ENCODE results near the gene IGFBP7. TPM values are rescaled to one million over a fixed set of nuclear protein-coding genes. Genes with fewer than 3 reads are reported as not detected.

The IGFBP7 gene
- total and polyA plus RNA-seq, 4 donors = 60.5 to 216 (median 205) TPM

- Histone ChIP-seq H3K9ac (ENCODE audit: low read depth in 1 of 2, low read length in 2 of 2) (no peak overlapping the region), H3K27me3 (ENCODE audit: control insufficient read depth in 4 of 4, insufficient read depth in 4 of 4, low read length in 3 of 4) (no peaks in the 10 kb centered on the region), H3K9me3 (ENCODE audit: control insufficient read depth in 4 of 4, low read length in 3 of 4) (no peaks in the 10 kb centered on the region), H3K4me1 (ENCODE audit: control insufficient read depth in 4 of 4, insufficient read depth in 4 of 4, low read length in 3 of 4) (peaks cover 0 to 2% (median 0%) of the 10 kb centered on the region in 4 donors), H3K4me3 (ENCODE audit: low read depth in 1 of 3, low read length in 3 of 3) (no peak overlapping the region), H3K36me3 (ENCODE audit: control insufficient read depth in 4 of 4, insufficient read depth in 3 of 4, low read depth in 1 of 4, low read length in 3 of 4) (no peaks in the 10 kb centered on the region), H3K27ac (ENCODE audit: low read depth in 1 of 2, low read length in 2 of 2) (peak overlapping the region in 1 of 2 donors; percentile 20)
- TF ChIP-seq FOXA2 (IDR thresholded peaks at IDR 0.05) = no peak
- no peak for TF ChIP-seq JUND (IDR thresholded peaks at IDR 0.05)
- no peak for TF ChIP-seq RXRA (IDR thresholded peaks at IDR 0.05)
- TF ChIP-seq SP1 (IDR thresholded peaks at IDR 0.05) = no peak
- no peak for TF ChIP-seq HNF4G (IDR thresholded peaks at IDR 0.05)
- no peak for TF ChIP-seq YY1 (IDR thresholded peaks at IDR 0.05)
- no peak for TF ChIP-seq ZBTB33 (IDR thresholded peaks at IDR 0.05)
- TF ChIP-seq TAF1 (conservative IDR thresholded peaks at IDR 0.05) = no peak
- no peak for TF ChIP-seq MAX (IDR thresholded peaks at IDR 0.05)
- no peak for TF ChIP-seq NR2F2 (IDR thresholded peaks at IDR 0.05)
- TF ChIP-seq RAD21 (IDR thresholded peaks at IDR 0.05) = no peak
- TF ChIP-seq HNF4A (conservative IDR thresholded peaks at IDR 0.05) = no peak
- TF ChIP-seq REST (IDR thresholded peaks at IDR 0.05) = no peak
- no peak for TF ChIP-seq CTCF (IDR thresholded peaks at IDR 0.05; ENCODE audit: low read depth, low read length, missing input control)
- WGBS = 61% methylated on average over 3 of the region's 3 CpGs
- DNase-seq (ENCODE audit: low spot score) = no peak
These were observed 15.4 kb downstream of the IGFBP7 start for GRCh38 chr4:57094832-57095223.

GRCh38 chr4:57093845-57094831 lies 16.0 kb downstream of the IGFBP7 start:
- DNase-seq (ENCODE audit: low spot score) = no peak
- no peaks in the 10 kb centered on the region for H3K9me3 ChIP-seq (ENCODE audit: control insufficient read depth in 4 of 4, low read length in 3 of 4)
- no peak overlapping the region for H3K4me3 ChIP-seq (ENCODE audit: low read depth in 1 of 3, low read length in 3 of 3)
- no peak overlapping the region for H3K9ac ChIP-seq (ENCODE audit: low read depth in 1 of 2, low read length in 2 of 2)
- peak overlapping the region in 1 of 2 donors; percentile 20 for H3K27ac ChIP-seq (ENCODE audit: low read depth in 1 of 2, low read length in 2 of 2)
- H3K36me3 ChIP-seq (ENCODE audit: control insufficient read depth in 4 of 4, insufficient read depth in 3 of 4, low read depth in 1 of 4, low read length in 3 of 4) = no peaks in the 10 kb centered on the region
- WGBS = 71% methylated on average over 6 of the region's 6 CpGs
- TF ChIP-seq SP1 (IDR thresholded peaks at IDR 0.05) = peak; percentile 14
- TF ChIP-seq GABPA (IDR thresholded peaks at IDR 0.05 in 1 of 2, conservative IDR thresholded peaks at IDR 0.05 in 1 of 2) = no peak
- no peaks in the 10 kb centered on the region for H3K27me3 ChIP-seq (ENCODE audit: control insufficient read depth in 4 of 4, insufficient read depth in 4 of 4, low read length in 3 of 4)
- H3K4me1 ChIP-seq (ENCODE audit: control insufficient read depth in 4 of 4, insufficient read depth in 4 of 4, low read length in 3 of 4) = peaks cover 0 to 3% (median 0%) of the 10 kb centered on the region in 4 donors

Measured in liver (tissue), 9 donors.